Activated T-cell treated with anti-CD3 and anti-CD28 coated beads, Interleukin-2, amount 50 U/mL, for 4 hours (primary cell): ENCODE data around the gene CHST8. TPM values are rescaled to one million over a fixed set of nuclear protein-coding genes. Genes with fewer than 3 reads are reported as not detected.
"Not testable (repeated sequence)": the region's sequence is repeated elsewhere in the genome, so short reads cannot be mapped to it uniquely, and the experiment has no call there.

Experiments used
- ATAC-seq, 2 donors: fragments of 200-7000 bp; cut with Tn5 transposase; one replicate each; pipeline ENCODE4 v1.10.0; 2021
- DNase-seq: peaks from one replicate; pipeline ENCODE4 v3.0.0-alpha.2; 2020
- H3K27me3 Mint-ChIP-seq: one replicate; pipeline ENCODE4 v1.8.0; 2021; ENCODE audit warnings: low read depth, mixed read lengths
- H3K36me3 Mint-ChIP-seq: one replicate; pipeline ENCODE4 v1.8.0; 2022; ENCODE audit warnings: mixed read lengths; ENCODE audit not compliant: insufficient read depth
- H3K4me1 Mint-ChIP-seq: one replicate; pipeline ENCODE4 v1.8.0; 2021; ENCODE audit warnings: low read depth, mixed read lengths
- H3K4me3 Mint-ChIP-seq: one replicate; pipeline ENCODE4 v1.8.0; 2021; ENCODE audit warnings: mild to moderate bottlenecking, moderate library complexity, mixed read lengths
- H3K9me3 Mint-ChIP-seq: one replicate; pipeline ENCODE4 v1.8.0; 2021; ENCODE audit warnings: mixed read lengths
- total RNA-seq, 3 donors: library from RNA; stranded (reverse); gene quantifications; one replicate each; pipeline ENCODE4 v1.2.1, GENCODE V29; 2021

Gene CHST8
- total RNA-seq, 3 donors from 2014 or later, result not detected

DNA sequence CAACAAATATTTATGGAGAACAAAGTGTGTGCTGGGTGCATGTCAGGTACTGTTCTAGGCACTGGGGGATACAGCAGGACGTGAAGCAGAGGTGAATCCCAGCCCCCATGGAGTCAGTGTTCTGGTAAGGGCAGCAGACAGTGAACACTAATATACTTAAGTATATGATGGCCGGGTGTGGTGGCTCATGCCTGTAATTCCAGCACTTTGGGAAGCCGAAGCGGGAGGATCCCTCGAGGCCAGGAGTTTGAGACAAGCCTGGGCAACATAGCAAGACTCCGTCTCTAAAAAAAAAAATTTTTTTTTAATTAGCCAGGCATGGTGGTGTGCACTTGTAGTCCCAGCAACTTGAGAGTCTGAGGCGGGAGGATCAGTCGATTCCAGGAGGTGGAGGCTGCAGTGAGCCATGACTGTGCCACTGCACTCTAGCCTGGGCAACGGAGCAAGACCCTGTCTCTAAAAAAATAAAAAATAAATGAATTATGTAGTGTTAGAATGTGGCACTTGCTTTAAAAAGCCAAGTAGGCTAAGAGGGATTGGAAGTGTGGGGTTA lies 22.6 kb downstream of the CHST8 start:
- no peaks in the 10 kb centered on the region for H3K36me3 Mint-ChIP-seq
- no peak for ATAC-seq
- no peaks in the 10 kb centered on the region for H3K4me1 Mint-ChIP-seq
- no peaks in the 10 kb centered on the region for H3K9me3 Mint-ChIP-seq
- DNase-seq, result no peak
- peaks cover 7% of the 10 kb centered on the region for H3K27me3 Mint-ChIP-seq
- no peak overlapping the region for H3K4me3 Mint-ChIP-seq

DNA sequence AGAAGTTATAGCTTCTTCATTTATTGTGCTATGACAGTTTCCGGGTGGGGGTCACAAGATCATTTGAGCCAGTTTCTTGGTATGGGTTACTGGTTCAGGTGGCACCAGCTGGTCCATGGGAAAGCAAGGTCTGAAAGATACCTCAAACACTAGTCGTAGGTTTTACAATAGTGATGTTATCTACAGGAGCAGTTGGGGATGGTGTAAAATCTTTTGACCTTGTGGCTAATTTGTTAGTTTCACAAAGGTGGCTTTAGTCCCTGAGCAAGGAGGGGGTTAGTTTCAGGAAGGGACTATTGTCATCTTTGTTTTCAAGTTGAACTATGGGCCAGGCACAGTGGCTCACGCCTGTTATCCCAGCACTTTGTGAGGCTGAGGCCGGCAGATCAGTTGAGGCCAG lies 24.6 kb downstream of the CHST8 start:
- peaks cover 4% of the 10 kb centered on the region for H3K27me3 Mint-ChIP-seq
- H3K4me3 Mint-ChIP-seq, result no peak overlapping the region
- H3K9me3 Mint-ChIP-seq, result no peaks in the 10 kb centered on the region
- H3K4me1 Mint-ChIP-seq, result no peaks in the 10 kb centered on the region
- ATAC-seq, result no peak
- H3K36me3 Mint-ChIP-seq, result no peaks in the 10 kb centered on the region
- no peak for DNase-seq

DNA sequence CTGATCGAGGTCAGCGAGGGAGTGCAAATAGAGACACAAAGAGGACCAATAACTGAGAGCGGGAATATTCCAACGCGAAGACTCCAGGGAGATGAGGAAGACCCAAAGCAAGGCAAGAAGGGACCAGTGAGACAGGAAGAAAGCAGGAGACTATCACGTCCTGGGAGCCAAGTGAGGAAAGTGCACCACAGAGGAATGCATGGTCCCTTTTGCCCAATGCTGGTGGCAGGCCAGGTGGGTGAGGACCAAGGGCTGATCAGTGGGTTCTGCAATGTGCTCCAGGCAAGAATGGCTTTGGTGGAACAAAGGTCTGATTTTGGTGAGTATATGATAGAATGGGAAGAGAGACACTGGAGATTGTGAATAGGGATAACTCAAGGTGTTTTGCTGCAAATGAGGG lies 25.4 kb downstream of the CHST8 start:
- ATAC-seq, result no peak
- no peaks in the 10 kb centered on the region for H3K36me3 Mint-ChIP-seq
- H3K9me3 Mint-ChIP-seq, result no peaks in the 10 kb centered on the region
- H3K4me3 Mint-ChIP-seq, result no peak overlapping the region
- peaks cover 2% of the 10 kb centered on the region for H3K27me3 Mint-ChIP-seq
- no peak for DNase-seq
- no peaks in the 10 kb centered on the region for H3K4me1 Mint-ChIP-seq

DNA sequence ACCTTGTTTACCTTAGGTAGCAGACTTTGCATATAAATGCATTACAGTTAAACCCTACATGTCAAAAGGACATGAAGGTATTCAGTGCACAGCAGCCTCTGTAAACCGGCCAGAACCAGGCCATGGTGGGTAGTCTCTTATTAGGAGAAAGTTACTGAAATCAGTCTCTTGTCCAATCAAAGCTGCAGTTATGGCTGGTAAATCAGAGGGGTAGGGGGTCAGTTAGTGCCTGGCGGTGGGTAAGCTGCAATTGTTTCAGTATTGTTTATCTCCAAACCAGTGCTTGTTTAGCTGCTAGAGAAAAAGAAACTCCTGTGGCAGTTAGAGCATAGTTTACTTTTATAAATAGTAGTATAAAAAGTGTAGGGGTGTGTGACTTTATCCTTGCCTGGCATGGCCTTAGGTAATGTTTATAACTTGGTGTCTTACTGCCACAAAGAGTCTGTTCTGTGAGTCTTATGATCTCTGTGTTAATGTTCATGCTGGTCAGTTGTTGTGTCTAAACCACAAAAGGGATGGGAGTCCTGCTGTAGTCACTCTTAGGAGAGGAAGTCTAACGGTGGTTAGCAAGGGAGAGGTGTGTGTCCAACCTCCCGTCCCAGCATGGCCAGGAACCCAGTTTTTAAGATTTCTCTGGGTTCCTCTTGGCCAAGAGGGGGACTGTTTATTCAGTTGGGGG lies 28.0 kb downstream of the CHST8 start:
- ATAC-seq (no peak), DNase-seq (no peak)
- Mint-ChIP-seq H3K36me3 (no peaks in the 10 kb centered on the region), H3K9me3 (peaks cover 6% of the 10 kb centered on the region), H3K4me1 (no peaks in the 10 kb centered on the region), H3K27me3 (peaks cover 4% of the 10 kb centered on the region), H3K4me3 (no peak overlapping the region)

DNA sequence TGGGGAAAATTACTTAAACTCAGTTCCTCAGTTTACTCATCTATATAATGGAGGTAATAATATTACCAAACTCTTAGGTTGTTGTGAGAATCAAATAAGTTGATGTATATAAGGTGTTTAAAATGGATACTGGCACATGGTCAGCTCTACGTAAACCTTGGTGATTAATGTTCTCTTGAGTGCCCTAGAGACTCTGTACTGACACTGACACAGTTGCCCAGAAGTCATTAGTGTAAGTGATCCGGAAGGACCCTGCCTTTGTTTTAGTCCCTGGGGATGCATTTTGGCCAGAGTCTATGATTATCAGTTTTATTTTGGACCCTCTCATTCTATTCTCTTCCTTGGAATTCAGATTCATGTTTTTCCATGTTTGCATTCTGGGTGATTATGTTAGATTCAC lies 31.9 kb downstream of the CHST8 start:
- DNase-seq, result no peak
- Mint-ChIP-seq H3K9me3 (peaks cover 6% of the 10 kb centered on the region), H3K4me1 (no peaks in the 10 kb centered on the region), H3K4me3 (no peak overlapping the region), H3K27me3 (peaks cover 15% of the 10 kb centered on the region), H3K36me3 (no peaks in the 10 kb centered on the region)
- no peak for ATAC-seq

DNA sequence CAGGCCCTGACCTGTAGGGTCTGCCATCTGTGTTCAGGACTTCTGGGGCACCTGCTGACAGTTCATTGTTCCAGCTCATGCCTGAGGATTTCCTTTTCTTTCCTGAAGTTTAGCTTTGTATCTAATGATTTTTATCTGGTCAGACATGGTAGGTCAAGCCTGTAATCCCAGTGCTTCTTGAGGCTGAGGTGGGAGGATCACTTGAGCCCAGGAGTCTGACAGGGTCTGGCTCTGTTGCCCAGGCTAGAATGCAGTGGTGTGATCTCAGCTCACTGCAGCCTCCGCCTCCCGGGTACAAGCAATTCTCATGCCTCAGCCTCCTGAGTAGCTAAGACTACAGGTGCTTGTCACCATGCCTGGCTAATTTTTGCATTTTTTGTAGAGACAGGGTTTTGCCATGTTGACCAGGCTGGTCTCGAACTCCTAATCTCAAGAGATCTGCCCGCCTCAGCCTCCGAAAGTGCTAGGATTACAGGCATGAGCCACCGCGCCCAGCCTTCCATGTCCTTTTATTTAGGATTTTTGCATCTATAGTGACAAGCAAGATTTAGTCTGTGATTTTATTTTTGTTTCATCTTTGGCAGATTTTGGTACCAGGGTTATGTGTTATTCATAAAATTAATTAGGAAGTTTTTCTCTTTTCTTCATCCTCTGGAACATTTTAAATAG lies 33.2 kb downstream of the CHST8 start:
- Mint-ChIP-seq H3K36me3 (no peaks in the 10 kb centered on the region), H3K4me3 (no peak overlapping the region), H3K4me1 (no peaks in the 10 kb centered on the region), H3K9me3 (peaks cover 6% of the 10 kb centered on the region), H3K27me3 (peaks cover 15% of the 10 kb centered on the region)
- ATAC-seq (no peak), DNase-seq (no peak)

DNA sequence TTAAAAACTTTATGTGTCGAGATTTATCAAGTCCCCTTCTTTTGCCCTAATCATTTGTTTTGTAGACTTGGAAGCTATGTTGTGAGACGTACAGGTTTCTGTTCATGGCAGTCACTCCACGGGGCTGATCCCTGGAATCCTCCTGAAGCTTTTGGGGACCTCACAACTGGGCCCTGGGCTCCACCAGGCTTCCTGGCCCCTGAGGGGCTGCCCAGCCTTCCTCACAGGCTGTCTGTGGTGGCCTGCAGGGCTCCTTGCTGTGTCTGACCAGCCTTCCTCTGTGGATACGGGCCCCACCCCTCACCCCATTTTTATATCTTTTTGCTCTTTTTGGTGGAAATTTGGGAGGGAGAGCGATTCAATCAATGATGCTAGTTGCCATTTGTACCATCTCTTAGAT lies 38.1 kb downstream of the CHST8 start:
- Mint-ChIP-seq H3K4me3 (no peak overlapping the region), H3K4me1 (no peaks in the 10 kb centered on the region), H3K36me3 (no peaks in the 10 kb centered on the region), H3K27me3 (peaks cover 18% of the 10 kb centered on the region), H3K9me3 (no peaks in the 10 kb centered on the region)
- DNase-seq (no peak), ATAC-seq (no peak)

DNA sequence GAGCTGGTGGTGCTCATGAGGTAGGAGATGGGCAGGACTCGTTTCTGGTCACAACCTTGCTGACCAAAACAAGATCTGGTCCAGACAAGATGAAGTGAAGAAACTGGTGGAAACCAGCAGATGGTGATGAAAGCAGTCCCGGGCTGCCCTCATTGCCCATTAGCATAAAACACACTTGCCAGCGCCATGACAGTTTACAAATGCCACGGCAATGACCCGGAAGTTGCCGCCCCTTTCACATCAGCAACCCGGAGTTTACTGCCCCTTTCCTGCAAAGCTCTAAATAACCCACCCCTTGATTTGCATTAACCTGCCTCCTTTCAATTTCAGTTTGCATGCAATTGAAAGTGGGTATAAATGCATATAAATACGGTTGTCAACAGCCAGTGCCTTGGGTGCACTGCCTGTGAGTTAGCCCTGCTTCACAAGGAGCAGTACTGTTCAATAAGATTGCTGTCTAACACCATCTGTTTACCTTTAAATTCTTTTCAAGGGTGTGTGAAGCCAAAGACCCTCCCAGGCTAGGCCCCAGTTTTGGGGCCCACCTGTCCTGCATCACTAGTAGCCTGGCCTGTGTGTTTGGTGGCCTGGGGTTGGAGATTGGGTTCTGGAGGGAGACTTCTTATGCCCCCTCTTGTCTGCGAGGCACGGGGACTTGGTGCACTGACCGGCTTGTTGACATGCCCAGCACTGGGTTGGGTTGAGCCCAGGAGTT lies 38.8 kb downstream of the CHST8 start:
- DNase-seq (no peak), ATAC-seq (no peak)
- H3K4me1 Mint-ChIP-seq, result no peaks in the 10 kb centered on the region
- no peaks in the 10 kb centered on the region for H3K9me3 Mint-ChIP-seq
- H3K36me3 Mint-ChIP-seq, result no peaks in the 10 kb centered on the region
- peaks cover 14% of the 10 kb centered on the region for H3K27me3 Mint-ChIP-seq
- no peak overlapping the region for H3K4me3 Mint-ChIP-seq

DNA sequence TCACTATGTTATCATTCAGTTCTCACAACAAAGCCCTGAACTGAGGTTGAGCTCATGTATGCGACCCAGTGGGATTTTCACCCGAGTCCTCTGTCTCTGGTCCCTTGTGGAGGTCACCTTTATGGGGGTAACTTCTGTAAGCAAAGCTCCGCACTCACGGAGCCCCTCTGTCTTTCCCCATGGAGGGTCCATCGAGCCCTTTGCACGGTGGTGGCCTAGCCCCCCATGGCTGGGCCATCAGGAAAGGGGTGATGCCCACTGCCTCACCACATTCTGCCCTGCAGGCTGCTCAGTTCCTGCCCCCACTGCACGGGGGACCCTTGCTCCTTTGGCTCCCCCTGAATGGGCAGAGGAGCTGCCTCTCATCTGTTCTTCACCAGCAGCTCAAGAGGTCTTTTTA lies 39.6 kb downstream of the CHST8 start:
- Mint-ChIP-seq H3K4me3 (no peak overlapping the region), H3K4me1 (no peaks in the 10 kb centered on the region), H3K36me3 (no peaks in the 10 kb centered on the region), H3K27me3 (peaks cover 14% of the 10 kb centered on the region), H3K9me3 (no peaks in the 10 kb centered on the region)
- ATAC-seq, result no peak
- no peak for DNase-seq

DNA sequence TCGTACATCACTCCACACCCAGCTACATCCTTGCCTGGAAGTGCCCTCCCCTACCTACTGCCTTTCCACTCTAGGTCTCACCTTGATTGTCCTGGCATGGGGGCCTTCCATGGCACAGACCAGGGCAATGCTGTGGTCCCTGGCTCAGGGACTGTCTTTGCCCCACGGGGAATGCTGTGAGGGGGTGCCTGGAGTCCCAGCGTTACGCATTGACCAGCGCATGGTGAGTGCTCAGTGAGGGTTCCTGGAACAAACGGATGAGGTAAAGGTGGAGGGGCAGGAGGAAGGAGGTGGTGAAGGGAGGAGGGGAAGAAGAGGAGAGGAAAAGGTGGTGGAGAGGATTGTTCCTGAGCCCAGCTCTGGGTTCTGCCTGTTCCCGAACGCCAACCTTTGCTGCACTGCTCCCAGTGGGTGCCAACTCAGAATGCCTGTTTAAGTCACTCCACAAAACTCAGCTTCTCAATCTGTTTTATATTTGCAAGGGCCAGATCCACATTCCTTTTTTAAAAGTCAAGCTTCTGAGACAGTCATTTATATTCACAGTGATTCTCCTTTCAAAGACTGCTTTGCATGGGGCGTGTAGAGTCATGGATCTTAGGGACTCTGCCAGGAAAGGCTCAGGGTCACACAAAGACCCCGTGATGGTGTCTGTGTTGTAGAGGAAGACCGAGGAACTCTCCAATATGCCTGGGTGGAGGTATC lies 40.8 kb downstream of the CHST8 start:
- no peak for ATAC-seq
- no peaks in the 10 kb centered on the region for H3K9me3 Mint-ChIP-seq
- DNase-seq, result no peak
- no peak overlapping the region for H3K4me3 Mint-ChIP-seq
- no peaks in the 10 kb centered on the region for H3K36me3 Mint-ChIP-seq
- H3K4me1 Mint-ChIP-seq, result no peaks in the 10 kb centered on the region
- H3K27me3 Mint-ChIP-seq, result peaks cover 14% of the 10 kb centered on the region

DNA sequence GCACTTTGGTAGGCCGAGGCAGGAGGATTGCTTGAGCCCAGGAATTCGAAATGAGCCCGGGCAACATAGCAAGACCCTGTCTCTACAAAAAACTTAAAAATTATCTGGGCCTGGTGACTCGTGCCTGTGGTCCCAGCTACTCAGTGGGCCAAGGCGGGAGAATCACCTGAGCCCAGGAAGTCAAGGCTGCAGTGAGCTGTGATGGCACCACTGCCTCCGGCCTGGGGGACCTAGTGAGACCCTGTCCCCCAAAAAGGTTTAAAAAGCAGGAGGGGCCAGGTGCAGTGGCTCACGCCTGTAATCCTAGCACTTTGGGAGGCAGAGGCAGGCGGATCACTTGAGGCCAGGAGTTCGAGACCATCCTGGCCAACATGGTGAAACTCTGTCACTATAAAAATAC lies 41.6 kb downstream of the CHST8 start:
- not testable (repeated sequence) for H3K36me3 Mint-ChIP-seq, H3K9me3 Mint-ChIP-seq, H3K4me3 Mint-ChIP-seq, ATAC-seq, DNase-seq, H3K4me1 Mint-ChIP-seq
- H3K27me3 Mint-ChIP-seq, result peaks cover 11% of the 10 kb centered on the region

DNA sequence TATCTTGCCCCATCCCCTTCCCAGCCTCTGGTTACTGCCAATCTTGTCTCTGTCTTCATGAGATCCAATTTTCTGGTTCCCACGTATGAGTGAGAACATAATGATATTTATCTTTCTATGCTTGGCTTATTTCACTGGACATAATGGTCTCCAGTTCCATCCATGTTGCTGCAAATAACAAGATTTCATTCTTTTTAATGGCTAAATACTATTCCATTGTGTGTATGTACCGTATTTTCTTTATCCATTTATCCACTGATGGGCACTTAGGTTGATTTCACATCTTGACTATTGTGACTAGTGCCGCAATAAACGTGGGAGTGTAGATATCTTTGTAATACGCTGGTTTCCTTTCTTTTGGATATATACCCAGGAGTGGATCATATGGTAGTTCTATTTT lies 43.0 kb downstream of the CHST8 start:
- no peaks in the 10 kb centered on the region for H3K36me3 Mint-ChIP-seq
- DNase-seq (no peak), ATAC-seq (no peak)
- H3K4me3 Mint-ChIP-seq, result no peak overlapping the region
- peaks cover 11% of the 10 kb centered on the region for H3K27me3 Mint-ChIP-seq
- H3K9me3 Mint-ChIP-seq, result no peaks in the 10 kb centered on the region
- H3K4me1 Mint-ChIP-seq, result no peaks in the 10 kb centered on the region

DNA sequence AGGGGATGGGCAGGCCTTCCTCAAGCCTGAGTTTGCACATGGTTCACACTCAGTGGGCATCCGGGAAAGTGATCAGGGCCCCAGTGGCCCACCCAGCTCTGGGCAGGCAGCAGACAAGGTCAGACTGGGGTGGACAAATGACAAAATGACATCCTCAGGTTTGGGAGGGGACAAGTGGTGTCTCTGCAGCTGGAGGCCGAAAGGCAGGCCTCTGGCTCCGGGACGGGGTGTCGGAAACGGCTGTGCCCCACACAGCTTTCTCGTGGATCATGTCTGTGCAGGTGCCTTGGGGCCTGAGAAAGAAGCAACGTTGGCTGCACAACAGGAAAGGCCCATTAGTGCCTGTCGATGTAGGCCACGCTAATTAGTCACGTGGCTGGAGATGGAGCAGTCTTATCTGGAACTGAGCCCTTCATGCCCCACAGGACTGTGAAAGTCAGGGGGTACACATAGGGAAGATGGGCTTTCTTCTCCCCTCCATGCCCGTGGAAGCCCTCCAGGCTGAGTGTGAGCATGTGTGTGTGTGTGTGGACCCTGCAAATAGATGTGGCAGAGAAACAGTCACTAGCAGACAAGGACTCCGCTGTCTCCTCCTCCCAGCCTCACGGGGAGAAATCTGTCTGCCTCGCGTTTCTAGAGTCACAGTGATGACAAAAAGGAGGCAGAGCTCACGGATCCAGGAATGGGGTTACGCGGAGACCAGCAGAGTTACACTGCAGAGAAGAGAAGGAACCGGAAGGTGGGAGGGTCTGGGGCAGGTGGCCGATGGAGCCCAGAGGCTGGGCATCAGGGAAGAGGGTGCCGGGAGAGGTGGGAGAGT lies 44.2 kb downstream of the CHST8 start:
- Mint-ChIP-seq H3K36me3 (no peaks in the 10 kb centered on the region), H3K9me3 (no peaks in the 10 kb centered on the region), H3K4me1 (no peaks in the 10 kb centered on the region), H3K4me3 (no peak overlapping the region), H3K27me3 (peaks cover 11% of the 10 kb centered on the region)
- DNase-seq, result no peak
- ATAC-seq, result no peak
